WERI-Rb-1 (cell line): Measurements from ENCODE around the gene MRTFA.
"Not testable (repeated sequence)": the region's sequence is repeated elsewhere in the genome, so short reads cannot be mapped to it uniquely, and the experiment has no call there.

Source experiments
- DNase-seq: peaks from one replicate; pipeline ENCODE4 v3.0.0-alpha.2; 2020
- H3K27ac ChIP-seq: fragments of 250-450 bp; sonication (Bioruptor Pico); 2 replicates; pipeline ENCODE4 v1.5.1; 2020; ENCODE audit warnings: mild to moderate bottlenecking, moderate library complexity
- H3K27me3 ChIP-seq: fragments of 250-450 bp; sonication (Bioruptor Pico); 2 replicates; pipeline ENCODE4 v1.5.1; 2021; ENCODE audit warnings: mild to moderate bottlenecking, low read depth, moderate library complexity; ENCODE audit not compliant: insufficient read depth, severe bottlenecking
- H3K36me3 ChIP-seq: fragments of 250-450 bp; sonication (Bioruptor Pico); 2 replicates; pipeline ENCODE4 v1.5.1; 2020; ENCODE audit warnings: mild to moderate bottlenecking, moderate library complexity
- H3K4me3 ChIP-seq: 2 replicates; pipeline ENCODE4 v1.5.1; 2011; ENCODE audit warnings: low read depth, mild to moderate bottlenecking, control low read depth, low read length
- H3K9me3 ChIP-seq: fragments of 250-450 bp; sonication (Bioruptor Pico); 2 replicates; pipeline ENCODE4 v1.5.1; 2021; ENCODE audit warnings: mild to moderate bottlenecking, moderate library complexity; ENCODE audit not compliant: severe bottlenecking
- CTCF ChIP-seq: IDR thresholded peaks from 2 replicates; pipeline ENCODE4 v1.5.1; 2011; ENCODE audit warnings: low read depth, mild to moderate bottlenecking, control low read depth, inconsistent platforms, low read length

MRTFA gene

GRCh38 chr22:40679964-40680818 lies 43.7 kb upstream of the MRTFA start:
- Histone ChIP-seq H3K36me3 (no peaks in the 10 kb centered on the region), H3K27me3 (no peaks in the 10 kb centered on the region), H3K4me3 (peak overlapping the region; percentile 26), H3K9me3 (no peaks in the 10 kb centered on the region), H3K27ac (peak overlapping the region; percentile 49)
- peak; percentile 77 for DNase-seq
- TF ChIP-seq CTCF, result peak; percentile 64

- Histone ChIP-seq H3K27ac (peak within 1 kb of the TSS; percentile 49), H3K4me3 (peak within 1 kb of the TSS; percentile 26), H3K27me3 (no peaks in the 10 kb centered on the region), H3K36me3 (no peaks in the 10 kb centered on the region), H3K9me3 (no peaks in the 10 kb centered on the region)
- TF ChIP-seq CTCF, result no peak
- DNase-seq, result no peak
Observed at GRCh38 chr22:40679249-40679963, 42.9 kb upstream of the MRTFA start, which contains the start of gene MCHR1. Gene MCHR1 (plus strand): TSS chr22:40679484. CDS start chr22:40679653, 169 bp downstream.

- H3K36me3 ChIP-seq, result no peaks in the 10 kb centered on the region
- no peak overlapping the region for H3K4me3 ChIP-seq
- H3K27ac ChIP-seq, result no peak overlapping the region
- TF ChIP-seq CTCF, result no peak
- no peaks in the 10 kb centered on the region for H3K27me3 ChIP-seq
- no peaks in the 10 kb centered on the region for H3K9me3 ChIP-seq
- no peak for DNase-seq
Observed at GRCh38 chr22:40678493-40679248, 42.2 kb upstream of the MRTFA start.

- no peaks in the 10 kb centered on the region for H3K27me3 ChIP-seq
- H3K27ac ChIP-seq, result no peak overlapping the region
- no peaks in the 10 kb centered on the region for H3K9me3 ChIP-seq
- no peaks in the 10 kb centered on the region for H3K36me3 ChIP-seq
- no peak for TF ChIP-seq CTCF
- H3K4me3 ChIP-seq, result no peak overlapping the region
- DNase-seq, result no peak
Observed at GRCh38 chr22:40676644-40677043, 40.1 kb upstream of the MRTFA start.

GRCh38 chr22:40676166-40676565 lies 39.6 kb upstream of the MRTFA start:
- H3K9me3 ChIP-seq, H3K4me3 ChIP-seq, DNase-seq, H3K27ac ChIP-seq, H3K27me3 ChIP-seq, H3K36me3 ChIP-seq: not testable (repeated sequence)

GRCh38 chr22:40674274-40674673 lies 37.8 kb upstream of the MRTFA start:
- DNase-seq, result no peak
- no peak overlapping the region for H3K4me3 ChIP-seq
- no peaks in the 10 kb centered on the region for H3K27me3 ChIP-seq
- no peak overlapping the region for H3K27ac ChIP-seq
- H3K36me3 ChIP-seq, result no peaks in the 10 kb centered on the region
- no peak for TF ChIP-seq CTCF
- no peaks in the 10 kb centered on the region for H3K9me3 ChIP-seq
